ENCODE measurements around the gene ERG. TPM values are rescaled to one million over a fixed set of nuclear protein-coding genes. Genes with fewer than 3 reads are reported as not detected.

ERG gene
- total and polyA plus RNA-seq, 8 donors, result 21.7 to 48.1 (median 36.8) TPM

GRCh38 chr21:38534591-38534990, 36.3 kb upstream of the ERG start:
- H3K36me3 ChIP-seq, result no peaks in the 10 kb centered on the region
- H3K4me1 ChIP-seq, result no peaks in the 10 kb centered on the region
- peaks cover 8 to 15% of the 10 kb centered on the region in 2 donors for H3K27me3 ChIP-seq
- TF ChIP-seq CTCF (IDR thresholded peaks at IDR 0.05), result no peak
- intact Hi-C loops (cut with DNase I), result no loop called here
- H3K4me3 ChIP-seq, result no peak overlapping the region
- H3K27ac ChIP-seq, result no peak overlapping the region
- H3K9me3 ChIP-seq, result no peaks in the 10 kb centered on the region
- ATAC-seq (no peak), DNase-seq (no peak)

- peaks cover 8 to 15% of the 10 kb centered on the region in 2 donors for H3K27me3 ChIP-seq
- intact Hi-C loops (cut with DNase I), result no loop called here
- TF ChIP-seq CTCF (IDR thresholded peaks at IDR 0.05), result no peak
- H3K4me1 ChIP-seq, result no peaks in the 10 kb centered on the region
- peak in 2 of 4 donors; percentile 17 to 68 for DNase-seq
- H3K4me3 ChIP-seq, result no peak overlapping the region
- H3K27ac ChIP-seq, result no peak overlapping the region
- no peaks in the 10 kb centered on the region for H3K36me3 ChIP-seq
- peak; percentile 91 for ATAC-seq
- H3K9me3 ChIP-seq, result no peaks in the 10 kb centered on the region
Measured at GRCh38 chr21:38533887-38534286, 35.6 kb upstream of the ERG start.

- ATAC-seq, result no peak
- peak in 1 of 4 donors; percentile 27 for DNase-seq
- no peak overlapping the region for H3K27ac ChIP-seq
Measured at GRCh38 chr21:38531591-38531990, 33.3 kb upstream of the ERG start.

GRCh38 chr21:38531039-38531541, 32.8 kb upstream of the ERG start:
- intact Hi-C loops (cut with DNase I), result no loop called here
- H3K36me3 ChIP-seq, result no peaks in the 10 kb centered on the region
- no peak overlapping the region for H3K4me3 ChIP-seq
- H3K9me3 ChIP-seq, result no peaks in the 10 kb centered on the region
- no peak overlapping the region for H3K27ac ChIP-seq
- no peak for TF ChIP-seq CTCF (IDR thresholded peaks at IDR 0.05)
- ATAC-seq, result no peak
- H3K4me1 ChIP-seq, result no peaks in the 10 kb centered on the region
- DNase-seq, result no peak
- peaks cover 8 to 20% of the 10 kb centered on the region in 2 donors for H3K27me3 ChIP-seq

More at GRCh38 chr21:38531591-38531990, 33.3 kb upstream of the ERG start:
- Histone ChIP-seq H3K4me1 (no peaks in the 10 kb centered on the region), H3K27me3 (peaks cover 8 to 20% of the 10 kb centered on the region in 2 donors), H3K36me3 (no peaks in the 10 kb centered on the region), H3K9me3 (no peaks in the 10 kb centered on the region), H3K4me3 (no peak overlapping the region)
- intact Hi-C loops (cut with DNase I), result no loop called here
- TF ChIP-seq CTCF (IDR thresholded peaks at IDR 0.05), result no peak

GRCh38 chr21:38527737-38528136, 29.5 kb upstream of the ERG start:
- Histone ChIP-seq H3K4me1 (no peaks in the 10 kb centered on the region), H3K36me3 (no peaks in the 10 kb centered on the region), H3K27ac (no peak overlapping the region), H3K9me3 (no peaks in the 10 kb centered on the region), H3K27me3 (peaks cover 8 to 34% of the 10 kb centered on the region in 2 donors), H3K4me3 (no peak overlapping the region)
- DNase-seq, result no peak
- no peak for TF ChIP-seq CTCF (IDR thresholded peaks at IDR 0.05)
- intact Hi-C loops (cut with DNase I), result no loop called here
- ATAC-seq, result no peak
